ENCODE results near the gene BCAS3. TPM values are rescaled to one million over a fixed set of nuclear protein-coding genes. Genes with fewer than 3 reads are reported as not detected.
A peak's percentile ranks its signal among the peaks of the same experiment; 100 is the strongest.

The BCAS3 gene
- total RNA-seq, 3 donors from 2014 or later = 21.6 to 33.4 (median 32.1) TPM

DNA sequence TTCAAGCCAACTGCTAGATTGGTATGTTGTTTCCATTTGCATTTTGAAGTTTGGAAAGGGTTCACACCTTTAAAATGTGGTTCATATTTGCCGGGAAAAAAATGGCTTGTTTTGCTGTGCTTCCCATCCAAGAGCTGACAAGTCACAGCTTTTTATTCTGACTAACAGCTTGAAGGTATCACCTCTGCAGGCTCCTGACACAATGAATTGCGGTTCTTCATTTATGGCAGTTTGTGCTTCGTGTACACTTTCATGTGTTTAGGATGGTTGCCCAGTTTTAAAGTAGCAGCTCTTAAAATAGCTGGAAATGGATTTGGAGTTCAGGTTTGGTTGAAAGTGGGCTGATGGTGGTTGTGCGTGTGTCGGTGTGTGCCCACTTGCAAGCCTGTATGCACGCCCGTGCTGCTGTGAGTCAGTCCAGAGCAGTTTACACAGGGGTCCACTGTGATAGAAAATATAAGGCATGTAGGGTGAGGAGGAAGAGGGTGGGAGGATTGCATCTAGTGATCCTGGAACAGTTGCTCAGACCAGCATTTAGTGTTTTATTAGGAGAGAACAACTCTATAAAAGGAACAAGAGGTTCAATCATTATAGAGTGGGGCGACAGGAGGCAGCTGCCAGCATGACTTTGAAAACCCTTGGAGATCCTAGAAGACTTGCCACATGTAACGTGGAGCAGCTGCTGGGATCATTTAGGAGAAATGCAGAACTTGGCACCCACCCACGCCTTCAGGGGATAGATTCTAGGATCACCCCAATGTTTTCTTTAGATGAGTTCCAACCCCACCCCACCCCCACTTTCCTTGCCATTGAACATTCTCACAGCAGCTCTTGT lies 614.0 kb downstream of the BCAS3 start:
- DNase-seq (no peak), ATAC-seq (no peak)
- H3K4me1 ChIP-seq (ENCODE audit: low read depth) = no peaks in the 10 kb centered on the region
- H3K9me3 ChIP-seq = no peaks in the 10 kb centered on the region
- intact Hi-C loops (cut with DNase I, micrococcal nuclease) = no loop called here
- TF ChIP-seq, protein P1, sequence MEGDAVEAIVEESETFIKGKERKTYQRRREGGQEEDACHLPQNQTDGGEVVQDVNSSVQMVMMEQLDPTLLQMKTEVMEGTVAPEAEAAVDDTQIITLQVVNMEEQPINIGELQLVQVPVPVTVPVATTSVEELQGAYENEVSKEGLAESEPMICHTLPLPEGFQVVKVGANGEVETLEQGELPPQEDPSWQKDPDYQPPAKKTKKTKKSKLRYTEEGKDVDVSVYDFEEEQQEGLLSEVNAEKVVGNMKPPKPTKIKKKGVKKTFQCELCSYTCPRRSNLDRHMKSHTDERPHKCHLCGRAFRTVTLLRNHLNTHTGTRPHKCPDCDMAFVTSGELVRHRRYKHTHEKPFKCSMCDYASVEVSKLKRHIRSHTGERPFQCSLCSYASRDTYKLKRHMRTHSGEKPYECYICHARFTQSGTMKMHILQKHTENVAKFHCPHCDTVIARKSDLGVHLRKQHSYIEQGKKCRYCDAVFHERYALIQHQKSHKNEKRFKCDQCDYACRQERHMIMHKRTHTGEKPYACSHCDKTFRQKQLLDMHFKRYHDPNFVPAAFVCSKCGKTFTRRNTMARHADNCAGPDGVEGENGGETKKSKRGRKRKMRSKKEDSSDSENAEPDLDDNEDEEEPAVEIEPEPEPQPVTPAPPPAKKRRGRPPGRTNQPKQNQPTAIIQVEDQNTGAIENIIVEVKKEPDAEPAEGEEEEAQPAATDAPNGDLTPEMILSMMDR (IDR thresholded peaks at IDR 0.05) = no peak
- H3K36me3 ChIP-seq (ENCODE audit: low read depth) = no peaks in the 10 kb centered on the region
- H3K4me3 ChIP-seq = no peak overlapping the region

DNA sequence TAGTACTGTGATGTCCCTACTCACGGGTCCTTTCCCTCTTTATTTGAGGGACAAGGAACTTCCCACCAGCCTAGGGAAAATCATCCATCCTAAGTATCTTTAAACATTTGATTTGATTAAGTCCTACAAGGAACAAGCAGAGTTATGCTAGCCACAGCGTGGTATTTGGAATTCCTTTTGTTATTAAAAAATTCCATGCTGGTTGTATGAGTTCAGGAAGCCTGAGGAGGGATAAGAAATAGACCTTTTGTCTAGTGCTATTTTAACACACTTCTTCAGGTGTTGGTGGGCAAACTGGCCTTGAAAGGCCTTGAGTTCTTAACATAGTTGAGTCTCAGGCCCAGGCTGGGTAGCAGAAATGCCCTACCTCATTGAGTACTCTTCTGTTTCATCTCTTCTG lies 616.6 kb downstream of the BCAS3 start:
- ATAC-seq = no peak
- Histone ChIP-seq H3K9me3 (no peaks in the 10 kb centered on the region), H3K36me3 (ENCODE audit: low read depth) (no peaks in the 10 kb centered on the region), H3K4me3 (no peak overlapping the region), H3K4me1 (ENCODE audit: low read depth) (no peaks in the 10 kb centered on the region)
- no peak for DNase-seq
- intact Hi-C loops (cut with DNase I, micrococcal nuclease) = no loop called here
- TF ChIP-seq, protein P1 (IDR thresholded peaks at IDR 0.05) = no peak

DNA sequence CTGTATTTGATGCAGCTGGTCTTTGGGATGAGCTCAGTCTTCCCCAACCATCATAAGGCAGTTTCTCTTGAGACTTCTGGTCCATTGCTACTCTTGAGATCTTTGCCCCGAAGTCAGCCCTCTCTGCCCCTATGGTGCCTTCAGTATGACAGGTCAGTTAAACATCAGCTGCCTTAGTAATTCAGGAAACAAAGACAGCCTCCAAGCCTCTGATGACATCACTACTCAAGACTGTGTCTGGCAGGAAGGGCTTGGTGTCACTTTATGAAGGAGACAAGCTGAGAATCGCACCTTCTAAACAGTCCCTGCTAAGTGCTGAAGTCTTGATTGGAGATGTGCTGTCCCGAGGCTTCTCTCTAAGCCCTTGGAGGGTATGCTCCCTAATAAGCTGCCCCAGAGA lies 617.1 kb downstream of the BCAS3 start:
- ATAC-seq = peak; percentile 10
- intact Hi-C loops (cut with DNase I, micrococcal nuclease) = no loop called here

DNA sequence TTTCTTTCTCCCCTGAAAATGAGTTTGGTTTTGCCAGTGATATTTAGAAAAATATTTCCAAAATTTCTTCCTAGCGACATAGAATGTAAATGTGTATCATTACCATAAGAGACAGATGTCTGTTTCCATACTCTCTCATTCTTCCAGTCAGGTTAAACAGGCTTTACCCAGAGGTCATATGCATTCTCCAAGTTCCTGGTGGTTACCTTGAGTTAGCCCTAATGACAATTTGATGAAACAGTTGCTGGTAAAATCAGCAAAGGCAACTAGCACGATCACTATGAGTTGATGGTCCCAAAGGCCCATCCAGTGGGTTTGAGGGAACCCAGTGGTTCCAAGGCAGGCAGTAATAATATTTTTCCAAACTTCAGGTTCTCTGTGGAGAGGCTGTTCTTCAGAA lies 618.4 kb downstream of the BCAS3 start:
- H3K9me3 ChIP-seq = no peaks in the 10 kb centered on the region
- DNase-seq (no peak), ATAC-seq (no peak)
- H3K4me3 ChIP-seq = no peak overlapping the region
- intact Hi-C loops (cut with DNase I, micrococcal nuclease) = no loop called here
- TF ChIP-seq, protein P1 (IDR thresholded peaks at IDR 0.05) = no peak
- H3K4me1 ChIP-seq (ENCODE audit: low read depth) = no peaks in the 10 kb centered on the region
- no peaks in the 10 kb centered on the region for H3K36me3 ChIP-seq (ENCODE audit: low read depth)

More for the DNA sequence above, 617.1 kb downstream of the BCAS3 start:
- DNase-seq = no peak
- no peaks in the 10 kb centered on the region for H3K36me3 ChIP-seq (ENCODE audit: low read depth)
- no peaks in the 10 kb centered on the region for H3K9me3 ChIP-seq
- H3K4me1 ChIP-seq (ENCODE audit: low read depth) = no peaks in the 10 kb centered on the region
- TF ChIP-seq, protein P1 (IDR thresholded peaks at IDR 0.05) = no peak
- H3K4me3 ChIP-seq = no peak overlapping the region

DNA sequence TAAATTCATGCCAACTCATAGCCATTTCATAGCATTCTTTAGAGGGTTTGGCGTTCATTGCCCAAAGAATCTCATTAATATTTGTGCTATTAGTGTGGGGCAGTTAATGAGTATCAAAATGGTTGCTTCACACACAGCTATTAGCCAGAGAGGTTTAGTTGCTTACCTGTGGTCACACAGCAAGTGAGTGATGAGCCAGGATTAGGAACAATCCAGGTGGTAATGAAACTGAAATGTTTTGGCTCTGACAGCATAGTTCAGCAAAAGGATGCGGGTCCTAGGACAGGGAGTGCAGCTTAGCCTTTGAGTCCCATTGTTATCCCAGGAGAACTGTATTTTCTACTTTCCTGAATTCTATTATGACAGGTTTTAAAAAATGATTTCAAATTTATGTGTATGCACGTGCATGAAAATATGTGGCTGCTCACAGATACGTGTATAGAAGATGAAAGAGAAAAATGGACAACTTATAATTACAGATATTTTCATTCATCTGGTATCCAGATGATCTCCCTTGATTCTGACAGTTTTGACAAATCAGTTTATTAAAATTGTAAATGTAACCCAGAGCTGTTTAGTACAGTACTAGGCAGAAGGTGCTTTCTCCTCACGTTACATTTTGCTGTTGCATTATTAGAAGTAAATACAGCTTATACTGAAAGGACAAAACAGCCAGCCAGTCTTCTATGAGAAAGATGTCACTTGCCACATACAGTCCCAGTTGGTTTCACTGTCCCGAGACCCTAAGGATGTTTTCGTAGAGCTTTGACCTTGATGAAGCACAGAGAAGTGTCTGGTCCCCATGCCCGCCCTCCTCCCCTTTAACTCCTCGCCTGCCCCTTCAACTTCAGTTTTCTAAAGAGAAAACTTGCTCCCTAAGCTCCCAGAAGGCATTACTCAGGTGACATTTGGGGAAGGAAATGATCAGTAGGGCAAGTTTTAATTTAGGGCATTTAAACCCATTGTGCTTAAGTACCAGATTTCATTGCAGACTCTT lies 622.2 kb downstream of the BCAS3 start:
- TF ChIP-seq, protein P1 (IDR thresholded peaks at IDR 0.05) = no peak
- H3K9me3 ChIP-seq = no peaks in the 10 kb centered on the region
- DNase-seq (no peak), ATAC-seq (no peak)
- H3K36me3 ChIP-seq (ENCODE audit: low read depth) = no peaks in the 10 kb centered on the region
- intact Hi-C loops (cut with DNase I, micrococcal nuclease) = no loop called here
- no peak overlapping the region for H3K4me3 ChIP-seq
- no peaks in the 10 kb centered on the region for H3K4me1 ChIP-seq (ENCODE audit: low read depth)

All from mucosa of descending colon (tissue), 3 donors.